ENCODE results near the gene FAM3C.

- TF ChIP-seq EZH2 (IDR thresholded peaks at IDR 0.05; ENCODE audit: borderline replicate concordance, insufficient read depth, low read depth, low read length, poor library complexity, severe bottlenecking) (no peak), CTCF (IDR thresholded peaks at IDR 0.05) (no peak)
These were observed 64.5 kb downstream of the FAM3C start for GRCh38 chr7:121331574-121331973.

Data from B cell (primary cell).